Measurements from ENCODE around the gene TMEM245.

TMEM245 gene

DNA sequence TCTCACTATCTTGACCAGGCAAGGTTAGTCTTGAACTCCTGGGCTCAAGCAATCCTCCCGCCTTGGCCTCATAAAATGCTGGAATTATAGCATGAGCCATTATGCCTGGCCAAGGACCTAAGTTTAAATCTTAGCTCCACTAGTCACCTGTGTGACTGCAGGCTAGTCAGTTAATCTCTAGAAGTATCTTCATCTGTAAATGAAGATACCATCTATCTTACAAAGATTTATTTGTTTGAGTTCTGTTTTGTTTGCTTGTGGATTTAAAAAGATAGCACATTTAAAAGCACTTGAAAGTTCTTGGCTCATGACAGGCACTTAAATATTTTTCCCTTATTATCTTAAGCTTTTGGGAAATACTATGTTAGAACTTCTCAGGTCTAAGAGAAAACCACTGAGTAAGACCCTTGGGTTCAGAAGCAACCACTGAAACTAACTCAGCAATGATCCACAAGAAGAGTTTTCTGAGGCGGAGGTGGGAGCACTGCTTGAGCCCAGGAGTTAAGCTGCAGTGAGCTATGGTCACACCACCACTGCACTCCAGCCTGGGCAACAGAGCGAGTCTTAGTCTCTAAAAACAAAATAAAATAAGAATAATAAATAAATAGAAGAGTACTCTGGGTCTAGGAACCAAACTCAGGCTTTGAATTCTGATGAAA, 19.1 kb downstream of the TMEM245 start:
- no peak for DNase-seq (ENCODE audit: low read depth)

DNA sequence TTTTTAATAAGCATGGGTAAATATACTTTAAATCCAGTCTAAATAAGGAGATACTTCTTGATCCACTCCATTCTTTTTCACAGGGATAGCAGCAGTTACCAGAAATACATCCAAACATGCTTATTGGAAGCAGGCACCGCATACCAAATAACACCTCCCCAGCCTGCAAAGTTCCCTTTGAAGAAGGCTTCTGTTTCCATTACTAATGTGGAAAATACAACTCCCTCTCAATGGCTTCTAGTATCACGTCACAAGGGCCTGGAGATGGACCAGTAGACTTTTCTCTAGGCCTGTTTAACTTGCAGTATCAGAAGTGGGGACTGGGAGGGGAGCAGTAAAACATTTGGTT, 20.8 kb downstream of the TMEM245 start:
- no peak for DNase-seq (ENCODE audit: low read depth)

DNA sequence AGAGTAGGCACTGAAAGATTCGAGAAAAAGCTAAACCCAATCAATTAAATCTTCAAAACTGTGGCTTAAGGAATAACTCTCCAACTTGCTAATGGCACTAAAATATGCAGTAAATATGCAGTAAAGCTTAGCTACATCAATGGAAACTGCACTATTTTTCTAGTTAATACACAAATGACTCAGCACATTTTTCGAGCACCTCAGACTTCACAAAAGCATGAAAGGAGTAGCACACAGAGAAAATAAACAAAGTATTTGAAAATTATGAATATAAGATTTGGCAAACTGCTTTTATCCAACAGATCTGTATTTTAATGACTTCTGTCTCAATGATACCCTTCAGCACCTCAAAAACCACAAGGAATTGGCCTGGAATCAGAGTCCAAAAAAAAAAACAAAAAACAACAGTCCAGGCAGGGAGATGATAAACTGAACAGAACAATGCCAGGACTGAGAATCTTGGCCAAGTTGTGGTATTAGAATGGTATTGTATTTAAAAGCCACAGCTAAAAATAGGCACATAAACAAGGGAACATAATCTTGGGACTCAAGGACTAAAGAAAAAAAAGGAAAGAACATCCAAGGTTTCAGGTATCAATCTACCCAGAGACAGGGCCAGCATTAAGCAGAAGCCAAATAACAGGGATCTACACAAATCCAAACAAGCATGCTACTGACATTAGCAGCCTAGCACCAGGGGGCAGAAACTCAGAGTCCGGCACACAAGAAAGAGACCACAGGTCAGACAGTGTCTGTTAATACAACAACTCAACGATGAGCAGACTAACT, 21.4 kb downstream of the TMEM245 start:
- no peak for DNase-seq (ENCODE audit: low read depth)

DNA sequence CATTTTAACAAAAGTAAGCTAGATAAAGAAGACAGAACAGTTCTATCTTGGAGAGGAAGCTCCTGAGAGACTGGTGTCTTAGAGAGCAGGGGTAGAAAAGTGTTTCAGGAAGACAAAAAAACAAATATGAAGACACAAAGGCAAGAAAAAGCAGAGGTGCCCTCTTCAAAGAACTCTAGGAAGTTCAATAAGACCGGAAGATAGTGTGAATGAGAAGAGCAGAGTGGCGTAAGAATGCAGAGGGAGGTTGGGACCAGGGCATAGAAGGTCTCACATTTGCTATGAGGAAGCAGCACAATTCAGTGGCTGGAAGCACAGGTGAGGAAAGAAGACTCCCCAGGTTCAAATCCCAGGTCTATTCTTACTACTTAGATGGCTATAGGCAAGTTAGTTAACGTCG, 22.6 kb downstream of the TMEM245 start:
- DNase-seq (ENCODE audit: low read depth): no peak

DNA sequence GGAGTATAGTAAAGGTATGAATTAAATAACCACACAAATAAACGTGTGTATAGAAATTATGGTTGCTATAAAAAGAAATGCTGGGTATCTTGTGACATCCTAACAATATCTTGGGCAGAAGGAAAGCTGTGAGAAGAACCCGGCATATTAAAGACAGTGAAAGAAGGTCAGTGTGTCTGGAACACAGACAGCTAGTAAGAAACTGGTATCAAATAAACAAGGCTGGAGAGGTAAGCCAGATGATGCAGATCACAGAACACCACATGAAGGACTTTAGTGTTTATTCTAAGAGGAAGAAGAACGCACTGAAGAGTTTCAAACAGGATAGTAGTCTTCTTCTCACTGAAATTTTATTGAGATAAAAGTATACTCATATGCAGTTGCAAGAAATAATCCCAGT, 24.4 kb downstream of the TMEM245 start:
- no peak for DNase-seq (ENCODE audit: low read depth)

DNA sequence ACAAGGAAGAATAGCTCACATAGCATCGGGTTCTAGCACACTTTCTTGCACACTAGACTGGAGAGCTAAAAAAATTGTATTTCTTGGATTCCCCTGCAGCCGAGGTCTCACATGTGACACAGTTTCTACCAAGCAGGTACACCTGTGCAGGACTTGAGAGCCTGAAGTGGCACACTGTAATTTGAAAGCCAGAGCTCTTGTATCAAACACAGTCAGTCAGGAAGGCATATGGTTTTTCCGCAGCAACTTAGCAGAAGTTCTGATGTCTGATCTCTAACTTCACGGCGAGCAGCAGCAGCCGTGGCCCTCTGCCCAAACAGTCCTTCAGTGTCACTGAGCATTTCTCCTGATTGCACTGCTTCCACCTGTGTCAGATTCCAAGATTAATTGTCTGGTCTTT, 25.5 kb downstream of the TMEM245 start:
- DNase-seq (ENCODE audit: low read depth): no peak

DNA sequence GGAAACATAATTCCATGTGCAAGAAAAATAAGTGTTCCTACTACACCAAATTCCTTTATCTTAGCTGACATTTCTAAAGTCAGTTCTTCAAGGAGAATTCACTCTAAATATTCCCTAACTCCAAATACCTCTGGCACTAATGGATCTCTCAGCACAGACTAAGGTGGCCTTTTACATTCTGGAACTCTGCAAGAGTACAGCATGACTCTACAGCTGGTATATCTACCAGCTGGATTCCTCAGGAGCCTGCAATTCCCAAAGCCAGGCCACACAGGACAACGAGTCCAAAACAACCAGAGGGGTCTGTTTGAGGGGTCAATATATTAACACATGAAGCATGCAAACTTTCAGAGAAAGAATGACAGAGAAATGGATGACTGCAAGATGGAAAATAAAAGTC, 27.2 kb downstream of the TMEM245 start:
- no peak for DNase-seq (ENCODE audit: low read depth)

DNA sequence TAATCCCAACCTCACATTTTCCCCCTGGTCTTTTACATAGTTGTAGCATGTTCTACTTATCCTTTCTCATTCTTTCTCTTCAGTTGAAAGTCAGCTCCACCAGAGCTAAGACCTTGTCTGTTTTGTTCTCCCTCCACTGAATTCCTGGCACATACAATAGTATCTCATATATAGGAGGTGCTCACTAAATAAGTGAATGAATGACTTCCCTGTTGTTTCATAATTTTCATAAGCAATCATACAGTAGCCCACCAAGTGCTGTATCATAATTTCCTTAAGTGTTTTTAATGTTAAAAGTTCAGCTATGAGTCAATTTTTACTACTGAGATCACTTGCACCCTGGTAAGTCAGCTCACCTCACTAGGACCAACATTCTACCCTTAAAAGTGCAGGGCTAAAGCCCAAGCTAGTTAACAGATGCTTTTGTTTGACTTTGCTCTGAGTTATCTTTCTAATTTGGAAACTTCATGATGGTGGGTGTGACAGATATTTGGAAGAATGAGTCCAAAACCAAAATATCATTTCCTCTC, 27.6 kb downstream of the TMEM245 start:
- no peak for DNase-seq (ENCODE audit: low read depth)

DNA sequence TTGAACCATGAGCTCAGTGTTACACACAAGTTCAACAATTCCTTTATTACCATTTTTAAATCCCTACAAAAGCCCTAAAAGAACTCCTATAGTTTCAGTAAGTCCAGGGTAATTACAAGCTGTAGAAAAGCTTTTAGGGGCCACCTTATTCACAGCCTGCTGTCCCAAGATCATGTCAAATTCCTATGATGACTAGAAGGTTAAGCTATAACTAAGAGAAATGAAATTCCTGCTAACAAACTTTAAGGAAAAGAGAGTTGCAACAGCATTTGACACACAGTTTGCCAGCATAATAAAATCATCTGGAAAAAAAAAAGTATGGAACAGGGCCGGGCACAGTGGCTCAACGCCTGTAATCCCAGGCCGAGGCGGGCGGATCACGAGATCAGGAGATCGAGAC, 31.5 kb downstream of the TMEM245 start:
- DNase-seq (ENCODE audit: low read depth): no peak

DNA sequence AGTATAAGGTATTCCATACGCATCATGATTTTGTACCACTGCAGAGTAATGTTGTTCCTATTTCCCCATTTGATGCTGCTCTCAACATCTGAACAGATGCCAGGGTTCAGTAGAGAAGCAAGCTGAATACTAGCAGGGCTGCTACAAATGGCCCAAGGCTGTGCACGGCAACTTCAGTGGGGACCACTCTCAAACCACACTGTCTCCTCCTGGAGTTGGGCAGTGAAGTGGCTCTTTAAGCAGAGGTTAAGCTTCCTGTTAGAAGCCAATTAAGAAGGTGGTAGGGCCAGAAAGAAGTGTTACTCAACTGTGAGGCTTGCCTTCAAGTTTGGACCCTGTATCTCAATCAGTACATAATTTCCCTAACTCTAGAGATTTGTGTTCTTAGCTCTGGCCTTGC, 32.0 kb downstream of the TMEM245 start:
- no peak for DNase-seq (ENCODE audit: low read depth)

DNA sequence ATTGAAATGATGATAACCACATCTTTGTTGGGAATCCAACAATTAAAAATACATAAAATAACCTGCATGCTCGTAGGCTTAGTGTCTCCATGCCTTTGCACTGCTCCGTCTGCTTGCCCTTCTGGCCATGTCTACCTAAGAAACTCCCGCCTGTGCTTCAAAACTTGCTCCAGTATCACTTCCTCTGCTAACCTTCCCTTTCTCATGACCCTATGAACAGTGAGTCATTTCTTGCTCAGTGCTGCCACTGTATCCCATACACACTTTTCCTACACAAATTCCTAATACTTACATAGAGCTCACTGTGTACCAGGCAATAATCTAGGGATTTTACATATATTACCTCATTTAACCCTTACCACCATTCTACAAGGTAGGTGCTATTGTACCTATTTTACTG, 33.5 kb downstream of the TMEM245 start:
- no peak for DNase-seq (ENCODE audit: low read depth)

DNA sequence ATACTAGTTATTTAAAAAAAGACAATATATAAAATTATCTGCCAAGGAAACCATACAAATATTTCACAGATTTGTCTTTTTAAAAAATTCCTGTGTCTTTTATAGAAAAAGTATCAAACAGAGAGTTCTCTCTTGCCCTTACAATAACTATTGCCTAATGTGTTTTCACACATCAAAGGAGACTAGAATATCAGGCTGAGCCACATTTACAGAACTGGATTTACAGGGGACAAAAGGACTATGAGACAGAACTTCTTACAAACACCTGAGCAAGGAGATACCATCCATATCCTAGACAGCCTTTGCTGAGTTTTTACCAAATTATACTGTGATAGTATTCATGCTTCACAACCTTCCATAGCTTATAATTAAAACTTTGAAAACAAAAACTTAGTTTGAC, 34.2 kb downstream of the TMEM245 start:
- no peak for DNase-seq (ENCODE audit: low read depth)

DNA sequence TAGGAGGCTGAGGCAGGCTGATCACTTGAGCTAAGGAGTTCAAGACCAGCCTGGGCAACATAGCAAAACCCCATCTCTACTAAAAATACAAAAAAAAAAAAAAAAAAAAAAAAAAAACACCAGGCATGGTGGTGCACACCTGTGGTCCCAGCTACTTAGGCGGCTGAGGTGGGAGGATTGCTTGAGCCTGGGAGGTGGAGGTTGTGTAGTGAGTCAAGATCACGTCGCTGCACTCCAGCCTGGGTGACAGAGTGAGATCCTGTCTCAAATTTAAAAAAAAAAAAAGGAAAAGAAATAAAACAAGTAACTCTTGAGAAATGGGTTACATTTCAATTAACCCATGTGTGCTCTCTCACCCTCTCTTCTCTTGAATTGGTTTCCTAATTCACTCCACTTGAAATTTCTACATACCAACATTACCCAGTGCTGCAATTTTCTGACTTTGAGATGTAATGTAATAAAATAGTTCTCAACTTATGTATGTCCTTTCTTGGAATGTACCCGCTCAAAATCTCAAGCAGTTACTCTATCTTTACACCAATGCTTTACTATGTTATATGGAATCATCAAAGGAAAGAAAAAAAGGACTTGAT, 35.8 kb downstream of the TMEM245 start:
- DNase-seq (ENCODE audit: low read depth): no peak

DNA sequence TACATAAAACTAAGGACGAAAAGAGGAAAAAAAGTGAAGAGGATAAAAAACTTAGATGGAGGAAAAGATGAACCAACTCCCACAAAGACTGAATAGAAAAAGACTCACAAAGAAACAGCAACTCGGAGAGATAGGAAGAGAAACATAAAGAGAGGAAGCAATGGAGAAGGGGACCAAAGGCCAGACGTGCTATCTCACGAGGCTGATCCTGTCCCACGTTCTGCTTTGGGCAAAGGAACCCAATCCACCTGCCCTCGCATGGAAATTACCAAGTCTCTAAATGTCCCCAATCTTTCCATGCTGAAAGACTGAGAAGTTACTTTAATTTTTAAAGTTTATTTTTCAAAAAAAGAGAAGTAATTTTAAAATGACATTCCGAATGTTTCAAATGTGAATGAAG, 36.6 kb downstream of the TMEM245 start:
- no peak for DNase-seq (ENCODE audit: low read depth)

DNA sequence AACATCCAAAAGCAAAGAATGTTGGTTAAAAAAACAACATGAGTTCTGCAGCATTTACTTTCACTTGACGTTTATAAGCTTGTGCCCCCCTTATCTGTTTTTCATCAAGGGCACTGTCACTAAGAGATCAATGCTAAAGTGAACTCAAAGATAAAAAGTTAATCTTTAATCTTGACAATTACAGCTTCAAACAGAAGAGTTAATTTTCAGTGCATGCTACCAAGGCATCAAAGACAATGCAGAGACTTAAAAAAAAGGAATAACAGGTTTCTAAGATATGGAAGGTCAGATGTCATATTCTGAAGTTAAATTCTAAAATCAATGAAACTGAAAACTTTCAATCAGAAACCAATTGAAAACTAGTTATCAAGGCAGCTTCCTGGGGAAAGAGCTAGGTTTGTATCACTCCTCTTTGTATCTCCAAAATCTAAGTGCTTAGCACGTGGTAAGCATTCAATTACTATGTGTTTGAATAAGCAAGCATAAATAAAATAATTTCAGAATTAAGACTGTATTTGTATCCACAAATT, 37.6 kb downstream of the TMEM245 start:
- no peak for DNase-seq (ENCODE audit: low read depth)

DNA sequence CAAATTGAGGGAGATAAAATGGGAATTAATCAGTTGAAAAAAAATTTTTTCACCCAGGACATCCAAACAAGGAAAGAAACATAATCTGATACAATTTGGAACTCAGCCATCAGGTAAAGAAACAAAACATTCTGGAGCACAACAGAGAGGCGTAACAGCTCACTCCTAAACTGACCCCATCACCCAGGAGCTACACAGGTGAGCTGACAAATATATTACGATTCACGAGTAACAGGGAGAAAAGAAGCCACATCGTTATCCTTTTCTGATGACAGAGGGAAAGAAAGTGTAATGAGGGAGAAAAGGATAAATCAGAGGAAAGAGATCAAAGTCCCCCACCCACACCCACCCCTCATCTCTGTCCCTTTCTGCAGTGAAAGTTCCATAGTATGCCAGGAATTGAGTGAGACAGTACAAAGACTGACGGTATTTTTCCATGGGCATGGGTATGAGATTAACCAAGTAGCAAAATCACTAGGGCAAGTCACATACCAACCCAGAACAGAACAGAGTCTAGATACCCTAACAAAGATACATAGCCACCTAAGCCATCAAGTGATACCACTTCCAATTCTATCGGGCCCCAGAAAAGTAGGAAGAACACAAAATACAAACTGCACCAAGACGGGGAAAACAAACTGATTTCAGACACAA, 45.4 kb downstream of the TMEM245 start:
- no peak for DNase-seq (ENCODE audit: low read depth)

DNA sequence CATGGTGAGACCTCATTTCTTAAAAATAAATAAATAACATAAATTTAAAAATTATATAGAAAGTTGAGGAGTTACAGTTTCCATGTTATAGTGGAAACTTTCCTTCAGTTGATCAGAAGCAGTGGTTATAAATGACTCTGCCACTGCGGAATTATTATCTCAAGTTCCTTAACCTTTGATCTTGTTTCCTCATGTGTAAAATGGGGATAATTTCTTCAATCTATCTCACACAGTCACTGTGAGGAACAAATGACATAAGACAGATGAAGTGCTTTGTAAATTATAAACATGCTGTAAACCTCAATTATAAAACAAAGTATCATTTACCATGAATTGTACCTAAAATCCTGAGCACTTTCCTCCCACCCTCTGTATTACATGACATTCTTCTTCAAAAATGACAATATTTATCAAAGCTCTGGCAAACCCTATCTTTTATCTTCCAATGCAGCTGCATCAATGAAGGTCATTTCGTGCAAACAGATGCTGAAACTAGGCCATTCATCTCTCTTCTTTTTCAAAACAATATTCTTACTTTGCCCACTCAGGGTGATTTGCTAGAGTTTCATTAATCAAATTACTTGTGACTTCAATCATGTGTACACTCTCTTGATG, 46.8 kb downstream of the TMEM245 start:
- no peak for DNase-seq (ENCODE audit: low read depth)

DNA sequence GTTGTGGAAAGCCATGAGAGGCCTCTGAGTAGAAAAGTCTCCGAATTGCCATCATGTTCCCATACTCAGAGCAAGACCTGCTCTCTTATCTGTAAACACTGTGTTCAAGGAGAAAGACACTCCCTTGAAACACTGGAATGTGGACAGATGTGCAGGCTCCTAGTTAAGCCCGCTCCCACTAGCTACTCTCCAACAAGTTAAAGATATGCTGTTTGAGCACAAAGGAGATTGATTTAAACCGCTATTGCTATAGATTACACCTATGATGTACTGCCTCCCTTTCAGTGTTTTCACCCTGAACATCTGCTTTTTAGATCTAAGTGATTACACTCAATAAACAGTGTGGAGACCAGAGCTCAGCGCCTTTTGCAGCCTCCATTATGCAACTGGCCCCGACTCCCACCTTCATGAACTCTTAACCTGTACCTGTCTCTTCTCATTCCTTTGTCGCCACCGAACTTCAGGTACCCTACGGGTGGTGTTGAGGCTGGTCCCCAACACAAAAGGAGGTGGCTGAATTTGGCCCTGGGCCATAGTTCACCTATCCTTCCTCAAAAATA, 47.5 kb downstream of the TMEM245 start:
- no peak for DNase-seq (ENCODE audit: low read depth)

DNA sequence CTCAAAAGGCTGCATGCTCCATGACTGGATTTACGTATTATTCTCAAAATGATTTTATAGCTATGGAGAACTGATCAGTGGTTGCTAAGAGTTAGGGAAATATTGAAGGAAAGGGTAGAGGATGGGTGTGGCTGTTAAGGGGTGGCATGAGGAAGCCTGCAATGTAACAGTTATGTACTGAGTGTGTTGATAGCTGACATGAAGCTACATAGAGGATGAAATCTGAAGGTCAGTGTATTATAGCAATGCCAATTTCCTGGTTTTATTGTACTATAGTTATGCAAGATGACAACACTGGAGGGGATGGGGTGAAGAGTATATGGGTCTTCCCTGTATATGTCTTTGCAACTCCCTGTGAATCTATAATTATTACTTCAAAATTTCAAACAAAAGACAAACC, 51.0 kb downstream of the TMEM245 start:
- no peak for DNase-seq (ENCODE audit: low read depth)

DNA sequence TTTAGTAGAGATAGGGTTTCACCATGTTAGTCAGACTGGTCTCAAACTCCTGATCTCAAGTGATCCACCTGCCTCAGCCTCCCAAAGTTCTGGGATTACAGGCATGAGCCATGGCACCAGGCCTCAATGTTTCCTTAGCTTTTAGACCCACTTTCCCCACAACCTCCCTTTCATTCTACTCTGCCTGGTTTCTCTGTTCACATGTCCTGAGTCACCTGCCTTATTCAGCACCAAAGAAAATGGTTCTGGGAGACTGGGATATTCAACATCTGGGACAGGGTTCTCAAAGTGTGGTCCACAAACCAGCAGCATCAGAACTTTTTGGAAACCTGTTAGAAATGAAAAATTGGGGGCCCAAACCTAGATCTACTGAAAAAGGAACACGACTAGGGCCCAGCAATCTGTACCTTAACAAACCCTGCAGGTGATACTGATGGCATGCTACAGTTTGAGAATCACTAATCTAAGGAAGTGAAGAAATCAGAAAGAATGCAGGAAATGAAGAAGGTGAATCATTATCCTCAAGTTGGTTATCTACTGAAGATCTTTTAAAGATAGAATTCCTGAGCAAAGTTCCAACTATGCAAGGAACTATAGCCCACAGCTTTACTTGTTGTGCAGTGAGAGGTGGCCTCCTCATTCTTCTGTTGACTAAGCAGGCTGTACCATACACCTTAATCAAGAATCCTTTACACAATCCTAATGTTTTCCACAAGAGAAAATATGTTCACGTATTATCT, 54.6 kb downstream of the TMEM245 start:
- no peak for DNase-seq (ENCODE audit: low read depth)

DNA sequence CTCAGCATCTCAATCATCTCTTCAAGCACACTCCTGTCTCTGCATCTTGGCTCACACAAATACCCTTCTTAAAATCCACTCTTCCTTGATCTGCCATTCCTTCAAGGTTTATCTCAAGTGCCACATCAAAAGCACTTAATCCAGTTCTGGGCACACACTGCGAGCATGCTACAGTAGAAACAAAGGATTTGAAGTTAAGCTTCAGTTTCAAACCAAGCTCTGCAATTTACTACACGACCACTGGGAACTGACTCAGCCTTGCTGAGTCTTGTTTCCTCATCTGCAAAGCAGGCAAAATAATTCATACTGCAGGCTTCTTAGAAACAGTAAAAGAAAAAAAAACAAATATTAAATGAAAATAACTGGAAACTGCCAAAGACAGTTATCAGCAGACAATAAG, 56.0 kb downstream of the TMEM245 start:
- DNase-seq (ENCODE audit: low read depth): no peak

All from stimulated activated CD8-positive, alpha-beta memory T cell treated with anti-CD3 and anti-CD28 coated beads, Interleukin-15, amount 100 ng/mL, for 24 hours (primary cell).